H4 (cell line): Measurements from ENCODE around the gene HUS1. TPM values are rescaled to one million over a fixed set of nuclear protein-coding genes. Genes with fewer than 3 reads are reported as not detected.
"Not testable (repeated sequence)": the region's sequence is repeated elsewhere in the genome, so short reads cannot be mapped to it uniquely, and the experiment has no call there.

Experiments used
- DNase-seq: peaks from one replicate; pipeline ENCODE4 v3.0.0-alpha.2; 2015; ENCODE audit warnings: low spot score
- total RNA-seq: library from RNA; depleted of rRNA; stranded (reverse); fragments of >200 nt; shearing (Covaris generic); gene quantifications from 2 replicates; pipeline ENCODE4 v1.2.3, GENCODE V29; 2014

The HUS1 gene
- total RNA-seq, 1 experiment from 2014 or later = 43.4 TPM

- DNase-seq = no peak
These were observed 34.7 kb downstream of the HUS1 start for GRCh38 chr7:47944536-47945260.

DNA sequence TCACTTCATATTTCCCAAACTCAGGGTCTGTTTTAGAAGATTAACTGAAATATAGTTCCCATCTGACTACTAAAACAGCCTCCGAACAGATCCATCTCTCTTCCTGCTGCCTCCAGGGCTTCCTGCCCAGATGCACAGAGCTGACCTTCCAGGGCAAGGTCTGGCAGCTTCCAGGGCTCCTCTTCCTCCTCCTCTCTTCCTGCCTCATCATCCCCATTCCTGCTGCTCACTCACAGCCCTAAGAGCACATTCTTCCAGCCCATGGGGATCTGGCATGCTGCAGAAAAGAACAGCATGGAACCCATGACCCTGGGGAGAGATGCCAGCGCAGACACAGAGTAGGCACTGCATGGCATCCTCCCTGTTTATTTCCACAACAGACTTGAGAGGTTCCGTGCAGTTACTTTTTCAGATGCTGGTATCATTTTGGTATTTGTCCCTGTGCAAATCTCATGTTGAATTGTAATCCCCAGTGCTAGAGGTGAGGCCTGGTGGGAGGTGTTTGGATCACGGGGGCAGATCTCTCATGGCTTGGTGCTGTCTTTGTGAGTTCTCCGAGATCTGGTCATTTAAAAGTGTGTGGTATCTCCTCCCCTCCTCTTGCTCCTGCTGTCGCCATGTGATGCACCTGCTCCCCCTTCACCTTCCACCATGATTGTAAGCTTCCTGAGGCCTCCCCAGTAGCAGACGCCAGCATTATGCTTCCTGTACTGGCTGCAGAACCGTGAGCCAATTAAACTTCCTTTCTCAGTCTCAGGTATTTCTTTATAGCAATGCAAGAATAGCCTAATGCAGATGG, 35.5 kb downstream of the HUS1 start:
- DNase-seq = no peak

DNA sequence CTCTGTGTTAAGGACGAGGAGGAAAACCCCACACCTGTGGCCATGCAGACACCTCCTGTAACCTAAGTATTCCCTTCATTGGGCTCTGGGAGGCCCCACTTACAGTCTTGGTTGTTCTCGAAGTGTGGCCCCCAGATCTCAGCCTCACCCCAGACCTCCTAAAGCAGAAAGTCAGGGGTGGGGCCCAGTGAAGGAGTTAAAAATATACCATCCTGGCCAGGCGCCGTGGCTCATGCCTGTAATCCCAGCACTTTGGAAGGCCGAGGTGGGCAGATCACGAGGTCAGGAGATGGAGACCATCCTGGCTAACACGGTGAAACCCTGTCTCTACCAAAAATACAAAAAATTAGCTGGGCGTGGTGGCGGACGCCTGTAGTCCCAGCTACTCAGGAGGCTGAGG, 36.8 kb downstream of the HUS1 start:
- DNase-seq = not testable (repeated sequence)

- DNase-seq = no peak
These were observed 37.3 kb downstream of the HUS1 start for GRCh38 chr7:47942132-47942531.

DNA sequence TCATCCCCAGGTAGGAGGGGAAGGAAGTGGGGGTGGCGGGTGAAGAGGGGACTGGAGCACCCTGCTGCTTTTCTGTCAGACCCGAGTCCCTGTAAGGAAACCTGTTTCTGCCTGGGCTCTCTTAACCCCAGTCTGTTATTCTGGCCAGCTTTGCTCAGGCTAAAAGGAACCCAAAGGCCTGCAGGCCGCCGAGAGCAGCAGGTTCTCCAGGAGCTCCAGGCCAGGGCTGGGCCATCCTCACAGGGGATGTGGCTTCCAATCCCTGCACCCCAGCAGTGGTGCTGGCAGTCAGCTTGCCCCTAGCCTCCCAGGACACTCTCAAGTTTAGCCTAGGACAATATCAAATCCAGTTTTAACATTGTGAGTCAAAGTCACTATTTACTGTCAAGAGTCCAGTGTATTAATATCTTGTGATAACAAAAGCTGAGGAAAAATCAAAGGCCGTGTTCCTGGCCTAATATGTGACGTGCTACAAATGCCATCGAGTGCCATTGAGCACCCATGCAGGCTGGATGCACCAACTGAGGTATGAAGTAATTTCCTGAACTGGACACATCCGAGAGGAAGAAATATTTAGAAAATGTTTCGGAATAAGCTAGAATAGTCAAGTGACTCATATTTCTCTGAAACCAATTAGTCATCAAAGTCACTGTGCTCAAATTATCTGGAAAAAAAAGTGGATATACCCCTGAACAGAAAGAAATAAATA, 38.1 kb downstream of the HUS1 start:
- peak; percentile 55 for DNase-seq

DNA sequence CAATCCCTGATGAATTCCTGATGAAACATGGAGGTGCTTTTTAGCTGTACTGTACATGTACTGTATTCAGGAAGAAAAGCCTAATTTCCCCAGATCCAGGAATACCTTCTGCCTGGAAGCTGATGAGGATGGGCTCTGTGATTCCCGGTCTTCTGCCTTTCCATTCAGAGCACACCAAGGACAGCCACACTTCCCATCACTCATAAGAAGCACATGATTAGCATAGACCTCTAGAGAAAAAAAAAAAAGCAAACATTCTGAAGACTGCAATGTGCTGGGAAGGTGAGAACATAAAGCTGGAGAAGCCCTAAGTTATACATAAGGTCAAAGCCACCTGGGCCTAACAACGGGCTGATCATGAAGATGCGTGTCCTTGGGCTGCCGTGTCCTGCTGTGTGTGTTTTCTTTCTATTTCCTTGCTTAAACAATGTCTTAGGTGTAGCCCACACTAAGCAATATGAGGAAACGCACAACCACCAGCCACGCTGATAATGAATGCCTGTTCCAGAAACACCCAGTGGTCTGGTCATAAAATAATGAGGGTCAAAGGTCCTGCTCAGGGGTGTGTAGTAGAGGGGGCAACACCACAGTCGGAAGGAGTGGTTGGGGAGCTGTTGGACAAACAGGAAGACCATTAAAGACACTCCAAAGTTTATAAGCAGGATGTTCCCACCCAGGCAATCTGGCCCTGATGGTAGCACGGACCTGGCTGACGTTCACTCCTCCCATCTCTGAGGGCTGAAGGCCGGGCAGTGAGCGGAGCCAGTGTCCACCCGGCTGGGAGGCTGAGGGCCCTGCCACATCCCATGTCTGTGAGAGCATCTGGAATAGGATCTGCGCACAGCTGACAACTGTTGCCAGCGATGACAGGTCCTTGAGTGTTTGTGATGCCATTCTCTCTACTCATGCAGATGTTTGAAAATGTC, 39.1 kb downstream of the HUS1 start:
- DNase-seq = no peak

DNA sequence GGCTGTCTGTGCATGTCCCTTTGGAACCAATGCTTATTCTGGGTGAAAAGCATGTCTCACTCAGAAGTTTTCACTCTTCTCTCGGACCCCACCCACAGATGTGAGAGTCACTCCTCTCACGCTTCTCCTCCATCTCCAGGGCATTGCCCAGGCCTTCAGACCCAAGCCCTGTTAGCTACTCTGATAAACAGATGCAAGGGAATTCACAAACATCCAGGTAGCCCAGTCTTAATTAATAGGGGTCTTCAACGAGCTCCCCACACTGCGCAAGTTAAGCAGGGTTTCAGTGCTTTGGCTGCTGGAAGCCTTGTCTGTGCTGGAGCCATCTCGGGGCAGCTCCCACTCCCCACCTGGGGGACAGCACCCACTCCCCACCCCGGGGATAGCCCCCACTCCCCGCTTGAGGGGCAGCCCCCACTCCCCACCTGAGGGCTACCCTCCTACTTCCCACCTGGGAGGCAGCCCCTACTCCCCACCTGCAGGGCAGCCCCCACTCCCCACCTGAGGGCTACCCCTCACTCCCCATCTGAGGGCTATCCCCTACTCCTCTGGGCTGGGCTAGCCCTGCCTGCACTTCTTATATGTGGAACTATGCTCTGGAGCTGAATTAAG, 39.9 kb downstream of the HUS1 start:
- no peak for DNase-seq

GRCh38 chr7:47938574-47939165, 40.7 kb downstream of the HUS1 start:
- no peak for DNase-seq

DNA sequence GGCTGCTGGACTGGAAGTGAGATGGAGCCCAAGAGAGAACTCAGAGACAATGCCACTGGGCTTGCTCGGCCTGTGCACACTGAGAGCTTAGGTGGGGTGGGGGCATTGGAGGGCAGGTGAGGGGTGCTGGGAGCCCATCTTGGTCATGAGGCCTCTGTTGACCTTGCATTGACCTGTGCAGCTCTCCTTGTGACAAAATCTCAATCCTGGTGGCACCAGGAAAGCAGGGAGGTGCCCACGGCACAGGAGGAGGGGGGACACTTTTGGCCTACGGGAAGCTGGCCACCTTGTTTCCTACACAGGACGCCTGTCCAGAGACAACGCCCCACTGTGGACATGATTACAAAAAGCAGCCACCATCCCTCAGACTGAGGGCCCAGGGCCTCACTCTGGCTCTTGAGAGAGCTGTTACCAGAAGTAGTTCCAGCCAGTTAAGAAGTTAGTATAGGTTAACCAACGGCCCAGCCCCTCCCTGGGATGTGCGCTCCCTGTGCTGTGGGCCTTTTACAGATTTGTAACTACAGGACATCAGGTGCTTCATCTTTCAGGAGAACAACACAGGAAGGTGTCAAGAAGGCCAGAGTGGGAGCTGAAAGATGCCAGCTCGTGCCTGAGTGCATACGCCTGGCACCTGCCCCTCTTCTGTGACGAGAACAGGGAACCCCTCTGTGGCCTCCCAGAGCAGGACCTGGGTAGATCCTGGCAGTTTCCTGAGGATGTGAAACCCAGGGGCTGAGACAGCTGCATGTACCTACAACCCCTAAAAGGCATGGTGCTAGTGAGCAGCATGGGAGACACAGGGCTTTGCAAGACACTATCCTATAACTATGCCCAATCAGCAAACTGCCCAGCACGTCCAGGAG, 41.5 kb downstream of the HUS1 start:
- no peak for DNase-seq

DNA sequence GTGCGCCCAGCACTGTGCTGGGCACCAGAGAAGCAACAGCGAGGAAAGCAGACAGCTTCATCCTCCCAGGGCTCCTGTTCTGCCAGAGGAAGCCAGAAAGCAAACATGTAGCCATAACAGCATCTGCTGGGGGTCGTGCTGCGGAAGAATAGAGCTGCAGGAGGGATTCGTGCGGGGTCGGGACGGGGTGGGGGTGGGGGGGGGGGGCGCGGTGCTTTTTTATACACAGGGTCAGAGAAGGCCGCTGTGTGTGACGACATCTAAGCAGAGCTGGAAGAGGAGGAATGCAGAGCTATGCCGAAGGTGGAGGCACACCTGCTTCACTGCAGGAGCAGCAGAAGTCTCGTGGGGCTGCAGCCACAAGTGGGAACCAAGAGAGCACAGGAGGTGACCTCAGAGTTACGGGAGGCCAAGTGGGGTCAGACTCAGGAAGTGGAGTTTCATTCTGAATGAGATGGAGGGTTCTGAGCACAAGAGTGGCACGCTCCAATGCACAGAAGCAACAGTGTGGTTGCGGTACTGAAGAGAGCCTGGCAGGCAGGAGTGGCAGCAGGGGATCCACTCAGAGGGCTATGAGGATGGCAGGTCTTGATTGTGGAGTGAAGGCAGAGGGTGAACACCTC, 42.2 kb downstream of the HUS1 start:
- no peak for DNase-seq

- no peak for DNase-seq
These were observed 43.1 kb downstream of the HUS1 start for GRCh38 chr7:47936323-47936722.

DNA sequence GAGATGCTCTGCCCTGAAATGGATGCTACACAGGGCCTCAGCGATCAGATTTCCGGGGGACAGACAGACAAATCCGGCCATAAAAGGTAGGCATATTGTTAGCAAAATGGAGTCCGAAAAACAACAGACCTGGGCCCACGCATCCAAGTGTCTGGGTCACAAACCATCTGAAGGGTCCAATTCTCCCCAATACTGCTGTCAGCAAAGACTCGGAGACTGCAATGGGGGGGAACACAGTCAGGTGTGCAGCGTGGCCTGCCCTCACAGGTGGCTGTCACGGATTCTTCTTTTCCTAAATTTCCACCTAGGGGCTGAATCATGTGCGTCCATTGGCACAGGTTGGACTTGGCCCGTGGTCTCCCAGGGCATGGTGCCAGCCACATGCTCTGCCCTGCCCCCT, 44.1 kb downstream of the HUS1 start:
- no peak for DNase-seq

DNA sequence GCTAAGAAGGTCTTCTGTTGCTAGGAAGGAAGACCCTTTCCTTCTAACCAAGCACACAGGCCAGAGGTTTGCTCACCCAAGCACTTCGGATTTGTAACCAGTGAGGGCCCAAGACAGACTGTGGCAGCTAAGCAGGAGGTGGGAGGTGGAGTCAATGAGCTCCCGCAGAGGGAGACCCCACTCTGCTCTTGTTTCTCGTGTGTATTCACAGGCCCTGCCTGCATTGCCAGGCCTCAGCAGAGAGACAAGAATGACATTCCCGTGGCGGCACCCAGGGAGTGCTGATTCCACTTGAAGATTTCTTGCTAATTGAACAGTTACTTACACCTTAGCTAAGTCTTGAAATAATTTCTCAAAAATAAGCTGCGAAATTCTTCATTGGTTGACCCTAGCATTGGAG, 44.6 kb downstream of the HUS1 start:
- no peak for DNase-seq

DNA sequence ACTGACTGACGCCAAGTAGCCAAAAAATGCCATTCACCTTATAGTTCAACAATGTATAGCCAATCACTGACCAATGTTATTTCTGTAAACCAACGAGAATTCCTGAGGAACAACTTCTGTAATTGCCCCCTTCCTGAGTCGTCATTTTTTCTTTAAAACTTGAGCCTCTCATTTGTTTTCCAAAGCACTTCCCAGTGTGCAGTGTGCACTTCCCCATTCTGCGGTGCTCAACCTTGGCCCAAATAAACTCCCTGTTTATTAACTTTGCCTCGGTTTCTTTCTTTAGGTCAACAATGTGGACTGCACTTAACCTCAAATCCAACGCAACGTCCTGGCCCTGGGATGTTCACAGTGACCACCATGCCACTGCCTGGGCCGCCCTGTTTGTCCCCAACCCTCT, 46.2 kb downstream of the HUS1 start:
- DNase-seq = no peak

- no peak for DNase-seq
These were observed 46.9 kb downstream of the HUS1 start for GRCh38 chr7:47932466-47933037.

GRCh38 chr7:47932016-47932415, 47.4 kb downstream of the HUS1 start:
- DNase-seq = no peak

- no peak for DNase-seq
These were observed 48.1 kb downstream of the HUS1 start for GRCh38 chr7:47931005-47932004.

DNA sequence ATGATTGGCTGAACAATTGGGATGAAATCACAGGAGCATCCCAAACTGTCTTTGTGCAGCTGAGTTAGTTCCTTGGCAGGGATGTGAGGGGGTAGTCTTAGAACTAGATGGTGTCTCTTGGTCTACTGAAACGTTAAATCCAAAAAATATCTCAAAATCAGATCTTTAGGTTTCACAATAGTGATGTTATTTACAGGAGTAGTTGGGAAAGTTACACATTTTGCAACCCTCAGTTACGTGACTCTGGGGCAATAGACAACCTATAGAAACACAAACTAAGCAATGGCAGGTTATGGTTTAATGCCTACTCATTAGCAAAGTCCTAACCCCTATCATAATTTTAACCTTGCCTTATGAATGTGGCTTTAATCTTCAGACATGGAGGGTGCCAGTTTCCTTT, 55.1 kb downstream of the HUS1 start:
- DNase-seq = no peak
